Stimulated activated CD4-positive, alpha-beta T cell treated with anti-CD3 and anti-CD28 coated beads, Interleukin-4, amount 100 ng/mL, for 24 hours (primary cell): ENCODE data around the gene PLCB4.

ENCODE experiments used
- DNase-seq: peaks from one replicate; pipeline ENCODE4 v3.0.0-alpha.2; 2020

The PLCB4 gene

DNA sequence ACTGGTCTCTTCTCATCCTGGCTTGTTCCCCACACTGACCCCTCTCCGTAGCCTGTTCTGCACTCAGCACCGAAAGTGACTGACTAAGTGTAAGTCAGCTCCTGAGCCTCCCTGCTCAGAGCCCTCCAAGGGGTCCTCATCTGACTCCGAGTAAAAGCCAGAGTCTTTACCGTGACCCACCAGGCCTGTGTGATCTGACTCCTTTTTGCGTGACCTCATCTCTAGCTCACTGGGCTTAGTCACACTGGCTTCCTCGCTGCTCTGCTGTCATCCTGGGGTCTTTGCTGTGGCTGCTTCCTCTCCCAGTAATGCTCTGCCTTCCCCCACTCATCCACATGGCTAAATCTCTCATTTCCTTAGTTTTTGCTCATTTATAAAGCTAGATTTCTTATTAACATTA is 116.6 kb downstream of the PLCB4 start:
- DNase-seq: no peak

DNA sequence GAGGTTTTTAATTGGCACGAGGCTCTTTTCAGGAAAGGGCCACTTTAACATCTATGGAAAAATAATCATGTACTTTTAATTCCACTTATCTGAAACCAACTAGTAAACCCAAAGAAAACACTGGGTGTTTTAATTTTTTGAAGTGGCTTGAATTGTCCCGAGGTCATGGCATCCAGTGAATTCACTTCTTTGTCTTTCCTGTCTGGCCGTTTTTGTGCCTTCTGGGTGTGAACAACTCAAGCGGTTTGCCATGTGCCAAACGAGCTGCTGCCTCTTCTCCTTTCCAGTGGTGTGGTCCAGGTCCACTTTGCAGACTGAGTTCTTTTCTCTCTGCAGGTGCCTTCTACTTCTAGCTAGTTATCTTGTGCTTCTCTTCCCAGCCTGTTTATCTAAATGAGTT is 117.5 kb downstream of the PLCB4 start:
- no peak for DNase-seq

DNA sequence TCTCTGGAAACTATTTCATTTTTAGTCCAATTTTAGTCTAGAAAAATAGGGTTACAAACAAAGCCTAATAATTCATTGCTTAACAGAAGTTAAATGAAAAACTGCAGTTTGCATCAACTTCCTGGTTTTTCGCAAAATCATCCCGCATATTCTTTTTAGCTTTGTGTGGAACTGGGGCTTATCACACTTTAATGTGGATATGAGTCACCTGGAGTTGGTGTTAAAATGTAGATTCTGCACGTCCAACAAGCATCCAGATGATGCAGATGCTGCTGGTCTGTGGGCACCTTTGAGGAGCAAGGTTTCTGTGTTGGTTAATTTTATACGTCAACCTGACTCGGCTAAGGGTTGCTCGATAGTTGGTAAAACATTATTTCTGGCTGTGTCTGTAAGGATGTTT is 126.1 kb downstream of the PLCB4 start:
- no peak for DNase-seq

DNA sequence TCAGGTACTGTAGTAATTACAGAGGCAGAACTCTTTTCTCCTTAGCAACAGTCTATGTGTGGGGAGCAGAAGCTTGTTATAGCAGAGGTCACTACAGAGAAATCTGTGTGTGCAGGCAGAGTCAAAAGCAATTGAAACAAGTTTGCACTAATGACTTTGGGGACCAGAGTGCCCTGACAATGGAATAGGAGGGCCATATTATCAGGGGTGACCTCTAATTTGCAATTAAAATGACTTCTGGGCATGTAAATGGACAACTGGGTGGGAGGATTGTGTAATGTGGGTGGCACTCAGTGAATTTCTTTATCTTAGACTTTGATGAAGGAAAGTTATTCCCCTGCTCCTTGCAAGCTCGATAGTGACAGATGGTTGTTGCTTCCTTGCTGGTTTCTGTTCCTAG is 127.2 kb downstream of the PLCB4 start:
- no peak for DNase-seq

DNA sequence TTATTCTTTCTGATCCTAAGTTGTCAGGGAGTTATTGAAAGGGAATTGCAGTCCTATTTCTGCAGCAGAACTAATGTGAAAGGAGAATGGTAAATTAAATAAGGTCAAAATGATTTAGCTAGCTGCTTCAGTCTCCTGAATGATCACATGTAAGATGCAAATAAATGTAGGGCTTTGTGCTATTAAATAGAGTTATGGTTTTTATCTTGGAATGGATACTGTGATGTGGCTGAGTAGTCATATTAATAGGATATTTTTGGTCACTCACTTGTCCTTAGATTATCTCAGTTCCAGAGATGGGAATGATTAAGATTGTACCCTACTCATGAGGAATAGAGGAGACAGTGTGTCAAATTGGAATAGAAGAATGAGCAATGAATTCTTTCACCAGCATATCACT is 129.6 kb downstream of the PLCB4 start:
- DNase-seq: no peak

DNA sequence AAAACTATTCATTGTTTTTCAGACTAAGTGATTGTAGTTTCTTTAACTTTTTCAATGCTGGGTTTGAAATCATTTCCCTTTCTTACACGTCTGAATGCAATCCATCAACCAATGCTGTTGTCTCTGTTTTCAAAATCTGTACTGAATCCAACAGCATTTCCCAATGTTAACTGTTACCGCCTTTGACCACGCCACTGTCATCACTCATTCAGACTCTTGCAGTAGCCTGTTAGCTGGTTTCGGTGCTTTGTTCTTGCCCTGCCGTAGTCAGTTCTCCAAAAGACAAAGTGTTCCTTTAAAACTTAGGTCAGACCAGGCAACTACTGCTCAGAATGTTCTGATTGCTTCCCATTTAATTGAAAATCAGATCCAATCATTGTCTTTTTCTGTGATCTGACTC is 131.3 kb downstream of the PLCB4 start:
- DNase-seq: no peak

DNA sequence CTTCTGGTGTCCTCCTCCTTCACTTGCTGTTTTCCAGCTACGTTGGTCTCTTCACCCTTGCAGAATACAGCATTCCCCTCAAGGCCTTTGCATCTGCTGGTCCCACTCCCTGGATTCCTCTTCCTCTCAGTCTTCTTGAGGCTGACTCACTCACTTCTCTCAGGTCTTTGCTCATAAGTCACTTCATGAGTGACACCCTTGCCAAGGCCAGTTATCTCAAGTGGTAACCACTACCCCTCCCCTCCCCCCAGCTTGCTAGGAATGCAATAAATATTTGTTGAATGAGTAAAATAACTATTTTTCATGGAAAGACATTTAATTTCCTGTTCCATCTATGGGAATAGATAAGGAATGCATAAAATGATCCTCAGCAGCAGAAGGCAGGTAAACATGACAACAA is 131.7 kb downstream of the PLCB4 start:
- no peak for DNase-seq

DNA sequence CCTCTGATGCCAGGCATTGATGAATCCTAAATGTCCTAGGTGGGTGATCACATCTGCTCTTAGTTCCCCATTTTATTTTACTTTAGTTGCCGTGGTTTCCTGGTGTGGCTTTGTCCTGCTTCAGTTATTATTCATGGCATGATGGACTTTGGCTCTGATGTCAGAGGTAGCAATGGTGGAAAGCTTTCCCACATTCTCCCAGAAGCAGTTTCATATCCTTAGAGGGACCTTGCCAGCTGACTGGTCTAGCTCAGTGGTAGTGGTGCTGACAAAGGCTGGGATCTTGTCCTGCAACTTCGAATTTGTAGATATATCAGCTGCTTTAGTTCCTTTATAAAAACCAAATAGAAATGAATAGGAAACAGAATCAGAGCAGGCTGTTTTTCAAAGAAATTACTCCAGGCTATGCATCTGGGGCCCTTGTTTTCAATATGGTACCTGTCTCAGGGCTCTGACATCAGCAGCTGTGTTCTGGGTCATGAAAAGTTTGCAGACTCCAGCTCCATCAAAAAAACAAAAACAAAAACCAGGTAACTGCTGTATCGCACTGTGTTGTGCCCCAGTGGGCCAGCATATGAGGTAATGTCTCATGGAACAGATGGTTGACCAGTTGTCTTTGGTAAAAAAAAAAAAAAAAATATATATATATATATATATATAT is 133.7 kb downstream of the PLCB4 start:
- no peak for DNase-seq

DNA sequence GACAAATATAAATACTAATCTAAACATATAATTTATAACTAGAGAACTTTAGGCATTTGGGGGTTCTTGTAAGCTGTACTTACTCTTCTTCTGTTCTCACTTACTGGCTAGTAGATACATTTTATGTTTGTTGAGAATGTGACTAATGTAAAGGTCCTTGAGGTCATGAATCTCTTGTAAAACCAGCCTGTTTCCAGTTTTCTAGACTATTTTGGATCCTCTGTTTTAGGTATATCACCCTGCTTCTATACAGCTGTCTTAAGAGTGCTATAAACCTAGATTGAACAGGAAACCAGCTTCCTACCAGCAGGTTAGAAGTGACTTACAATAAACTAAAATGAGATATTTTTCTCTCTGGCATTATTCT is 134.2 kb downstream of the PLCB4 start:
- DNase-seq: no peak

DNA sequence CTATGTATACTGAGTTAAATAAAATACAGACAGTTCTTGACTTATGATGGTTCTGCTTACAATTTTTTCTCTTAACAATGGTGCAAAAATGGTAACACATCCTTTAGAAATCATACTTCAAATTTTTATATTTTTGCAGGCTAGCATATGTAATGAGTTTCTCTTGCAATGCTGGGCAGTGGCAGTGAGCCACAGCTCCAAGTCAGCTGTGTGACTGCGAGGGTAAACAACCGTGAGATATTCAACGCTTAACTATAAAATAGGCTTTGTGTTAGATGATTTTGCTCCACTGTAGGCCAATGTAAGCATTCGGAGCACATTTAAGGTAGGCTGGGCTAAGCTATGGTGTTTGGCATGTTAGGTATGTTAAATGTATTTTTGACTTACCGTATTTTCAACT is 136.1 kb downstream of the PLCB4 start:
- no peak for DNase-seq

DNA sequence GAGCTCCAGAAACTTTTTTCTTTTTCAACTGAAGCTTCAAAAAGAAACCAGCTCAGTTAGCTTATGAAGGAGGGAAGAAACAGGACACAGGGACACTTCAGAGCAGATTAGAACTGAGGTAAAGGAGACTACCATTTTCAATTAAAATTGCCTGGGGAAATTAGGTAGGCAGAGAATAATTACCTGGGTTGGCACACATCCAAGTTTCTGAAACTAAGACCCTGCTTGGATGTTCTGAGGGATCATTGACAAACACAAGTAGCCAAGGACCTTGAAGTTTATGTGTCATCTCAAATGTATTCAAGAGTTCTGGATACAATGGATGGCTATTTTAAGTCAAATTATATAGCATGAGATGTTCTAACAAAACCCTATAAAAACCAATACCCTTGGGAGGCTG is 137.6 kb downstream of the PLCB4 start:
- DNase-seq: no peak

DNA sequence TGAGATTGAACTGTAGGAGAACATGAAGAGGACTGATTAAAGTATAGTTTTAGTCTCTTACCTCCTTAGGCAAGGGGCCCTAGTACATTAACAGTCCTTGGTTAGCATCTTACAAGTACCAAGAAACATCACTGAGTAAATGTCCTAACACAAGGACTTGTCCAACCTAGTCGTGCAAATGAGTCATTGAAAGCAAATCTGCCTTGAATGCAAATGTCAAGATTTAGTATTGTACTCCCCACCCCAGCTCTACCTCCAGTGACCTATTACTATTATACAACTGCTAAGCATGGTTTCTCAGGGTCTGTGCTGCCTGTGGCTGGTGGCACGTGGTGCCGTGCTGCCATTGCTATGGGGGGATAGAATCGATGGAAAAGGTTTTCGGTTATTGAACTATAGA is 138.4 kb downstream of the PLCB4 start:
- no peak for DNase-seq

DNA sequence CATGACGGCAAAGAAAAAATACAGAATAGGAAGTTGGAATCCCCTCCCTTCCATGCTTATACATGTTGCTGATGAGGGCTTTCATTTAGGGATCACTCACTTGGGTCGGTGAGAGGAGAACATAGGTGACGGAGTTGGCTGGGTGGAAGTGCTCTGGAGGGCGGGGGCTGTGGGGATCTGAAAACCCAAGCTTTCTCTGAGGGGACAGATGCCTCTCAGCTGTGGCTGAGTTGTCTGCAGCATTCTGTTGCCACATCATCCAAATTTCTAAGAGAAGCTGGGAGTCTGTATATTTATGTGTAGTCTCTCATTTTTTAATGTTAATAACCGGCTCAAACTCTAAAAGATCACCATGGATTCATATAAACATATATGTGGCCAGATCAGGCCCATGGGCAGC is 141.5 kb downstream of the PLCB4 start:
- DNase-seq: no peak

DNA sequence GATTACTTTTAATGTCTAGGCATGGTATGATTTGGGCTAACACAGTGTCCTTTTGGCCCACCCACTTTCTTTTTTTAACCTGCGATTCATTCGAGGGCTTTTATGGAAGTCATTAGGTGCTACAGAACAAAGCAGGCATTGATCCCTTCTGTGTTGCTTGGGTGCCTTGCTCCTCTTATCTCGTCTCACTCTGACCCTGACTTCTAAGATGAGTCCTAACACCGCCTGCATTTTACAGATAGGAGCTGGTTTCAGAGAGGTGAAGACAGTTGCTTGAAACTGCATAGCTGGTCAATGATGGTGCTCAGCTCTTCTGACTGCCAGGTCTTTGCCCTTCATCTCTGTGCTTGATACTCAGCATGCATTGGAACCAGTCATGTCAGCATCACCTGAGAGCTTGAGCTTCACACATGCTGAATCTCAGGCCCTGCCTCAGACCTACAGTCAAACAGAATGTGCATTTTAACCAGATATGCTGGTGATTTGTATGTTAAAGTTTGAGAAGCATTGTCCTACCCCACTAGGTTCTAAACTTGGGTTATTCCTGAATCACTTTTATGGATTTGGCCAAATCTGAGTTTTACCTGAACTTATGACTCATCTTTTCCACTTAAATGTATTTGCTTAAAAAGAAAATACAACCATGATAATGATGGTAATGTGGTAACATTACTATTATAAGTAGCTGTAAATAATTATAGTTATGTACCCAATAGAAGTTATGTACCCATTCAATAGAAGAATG is 142.3 kb downstream of the PLCB4 start:
- no peak for DNase-seq

DNA sequence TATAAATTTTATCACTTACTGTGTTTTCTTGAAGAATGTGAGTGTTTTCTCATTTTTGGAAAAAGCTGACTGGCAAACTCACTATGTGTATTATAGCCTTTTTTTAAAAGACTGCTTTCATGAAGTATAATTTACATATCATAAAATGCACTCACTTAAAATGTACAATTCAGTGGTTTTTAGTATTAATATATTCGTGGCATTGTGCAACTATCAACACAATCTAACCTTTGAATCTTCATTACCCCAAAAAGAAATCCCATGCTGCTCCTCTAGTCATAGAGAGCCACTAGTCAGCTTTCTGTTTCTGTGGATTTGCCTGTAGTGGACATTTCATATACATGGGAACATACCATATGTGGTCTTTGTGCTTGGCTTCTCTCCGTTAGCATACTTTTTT is 143.8 kb downstream of the PLCB4 start:
- no peak for DNase-seq

DNA sequence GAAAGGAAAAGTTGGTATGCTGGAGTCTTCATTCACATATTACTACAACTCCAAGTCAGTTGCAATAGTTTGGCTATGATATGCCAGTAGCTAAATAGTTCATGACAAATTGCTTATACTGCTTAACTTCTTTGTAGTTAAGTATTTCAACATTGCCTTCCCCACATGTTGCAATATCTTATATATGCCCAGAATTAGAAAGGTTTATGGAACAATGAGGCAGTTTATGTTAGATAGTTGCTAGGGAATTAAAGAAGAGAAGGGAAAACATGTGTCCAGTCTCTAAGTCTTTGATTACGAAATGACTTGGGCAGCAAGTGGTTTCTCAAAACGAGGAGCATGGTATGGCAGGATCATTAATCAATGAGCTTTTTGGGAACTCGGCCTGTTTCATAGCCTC is 145.8 kb downstream of the PLCB4 start:
- no peak for DNase-seq

DNA sequence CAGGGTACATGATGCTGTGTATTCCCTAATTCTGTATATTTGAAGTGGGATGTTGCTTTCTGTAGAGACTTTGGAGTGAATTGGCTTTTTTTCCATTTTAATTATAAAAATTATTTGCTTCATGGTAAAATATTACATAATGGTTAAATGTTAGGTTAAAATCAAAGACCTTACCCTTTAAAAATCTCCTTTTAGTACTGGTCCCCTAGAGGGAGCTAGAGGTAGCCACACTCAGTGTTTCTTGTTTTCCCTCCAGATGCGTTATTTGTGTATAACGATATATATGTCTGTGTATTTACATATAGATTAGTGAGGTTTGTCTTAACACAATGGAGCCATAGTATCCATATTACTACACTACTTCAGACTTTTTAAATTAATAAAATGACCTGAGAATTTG is 146.7 kb downstream of the PLCB4 start:
- DNase-seq: no peak

DNA sequence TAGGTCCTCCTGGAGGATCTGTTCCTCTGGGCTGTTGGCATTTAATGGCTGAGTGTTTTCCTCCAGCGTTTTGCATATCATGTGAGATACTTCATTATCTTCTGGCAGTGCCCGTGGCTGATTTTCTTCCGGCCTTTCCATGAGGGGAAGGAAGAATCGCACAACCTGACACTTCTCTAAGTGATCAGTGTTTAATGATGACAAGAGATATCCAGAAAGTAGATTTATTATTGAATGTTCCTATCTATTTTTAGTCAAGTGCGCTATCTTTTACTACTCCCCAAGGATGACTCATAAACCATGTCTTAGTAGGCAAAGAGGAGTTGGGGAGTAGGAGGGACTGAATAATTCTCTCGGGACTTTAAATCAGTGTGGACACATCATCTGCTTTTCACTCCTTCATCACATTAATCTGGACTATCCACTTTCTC is 149.7 kb downstream of the PLCB4 start:
- DNase-seq: no peak

DNA sequence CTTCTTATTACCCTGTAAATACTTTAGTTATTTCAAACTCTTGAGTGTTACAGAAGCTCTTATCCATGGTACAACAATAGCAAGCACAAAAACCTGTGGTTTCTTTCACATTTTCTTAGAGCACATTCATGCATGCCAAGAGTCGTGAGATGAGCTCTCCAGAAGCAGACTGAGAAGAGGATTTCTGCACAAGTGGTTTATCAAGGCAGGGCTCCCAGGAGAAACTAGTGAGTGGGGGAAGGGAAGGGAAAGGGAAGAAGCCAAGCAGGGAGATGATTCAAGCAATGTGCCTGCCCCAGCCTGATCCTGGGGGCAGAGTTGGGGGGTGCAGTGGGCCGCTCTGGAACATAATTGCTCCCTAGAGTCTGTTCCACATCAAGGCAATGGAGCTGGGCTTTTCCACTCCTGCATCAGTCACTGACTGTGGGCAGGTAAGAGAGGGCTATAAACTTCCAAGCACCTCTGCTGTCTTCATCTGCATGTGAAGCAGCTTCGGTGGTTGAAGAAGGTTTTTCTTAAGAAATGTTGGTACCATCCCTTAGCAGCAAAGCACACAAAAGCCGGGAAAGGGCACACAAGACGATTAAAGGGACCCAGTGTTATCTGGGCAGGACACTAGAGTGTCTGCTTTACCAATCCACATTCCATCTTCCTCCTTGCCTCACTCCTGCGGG is 152.1 kb downstream of the PLCB4 start:
- no peak for DNase-seq

DNA sequence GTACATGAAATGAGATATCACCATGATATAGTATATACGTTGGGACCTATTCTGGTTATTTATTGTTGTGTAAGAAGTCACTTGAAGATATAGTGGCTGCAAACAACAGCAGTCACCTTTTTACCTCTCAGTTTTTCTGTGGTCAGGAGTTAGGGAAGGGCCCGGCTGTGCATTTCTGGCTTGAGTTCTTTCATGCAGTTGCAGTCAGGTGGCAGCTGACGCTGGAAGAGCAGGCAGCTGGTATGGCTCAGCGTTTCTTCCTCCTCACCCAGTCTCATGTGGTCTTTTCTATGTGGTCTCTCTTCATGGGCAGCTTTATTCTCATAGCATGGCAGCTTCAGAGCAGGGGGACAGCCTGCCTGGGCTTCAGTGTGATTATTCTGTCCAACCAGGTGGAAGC is 154.4 kb downstream of the PLCB4 start:
- no peak for DNase-seq

DNA sequence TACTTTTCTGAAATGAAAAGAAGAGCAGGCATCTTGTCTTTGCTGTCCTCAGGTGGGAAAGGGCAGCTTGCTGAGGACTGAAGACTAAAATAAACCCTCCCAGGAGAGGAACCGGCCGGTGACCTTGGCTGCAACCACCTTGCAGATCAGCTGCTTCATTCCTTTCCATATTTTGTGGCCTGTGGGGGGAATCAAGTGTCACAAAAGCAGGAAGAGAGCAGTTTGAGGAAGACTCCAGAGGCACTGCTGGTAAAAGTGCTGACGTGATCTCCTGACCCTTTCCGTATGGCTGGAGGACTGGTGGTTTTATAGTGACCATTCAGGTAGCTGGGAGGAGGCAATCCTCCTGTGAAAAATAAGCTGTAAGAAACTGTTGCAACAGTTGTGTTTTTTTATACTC is 157.0 kb downstream of the PLCB4 start:
- no peak for DNase-seq

DNA sequence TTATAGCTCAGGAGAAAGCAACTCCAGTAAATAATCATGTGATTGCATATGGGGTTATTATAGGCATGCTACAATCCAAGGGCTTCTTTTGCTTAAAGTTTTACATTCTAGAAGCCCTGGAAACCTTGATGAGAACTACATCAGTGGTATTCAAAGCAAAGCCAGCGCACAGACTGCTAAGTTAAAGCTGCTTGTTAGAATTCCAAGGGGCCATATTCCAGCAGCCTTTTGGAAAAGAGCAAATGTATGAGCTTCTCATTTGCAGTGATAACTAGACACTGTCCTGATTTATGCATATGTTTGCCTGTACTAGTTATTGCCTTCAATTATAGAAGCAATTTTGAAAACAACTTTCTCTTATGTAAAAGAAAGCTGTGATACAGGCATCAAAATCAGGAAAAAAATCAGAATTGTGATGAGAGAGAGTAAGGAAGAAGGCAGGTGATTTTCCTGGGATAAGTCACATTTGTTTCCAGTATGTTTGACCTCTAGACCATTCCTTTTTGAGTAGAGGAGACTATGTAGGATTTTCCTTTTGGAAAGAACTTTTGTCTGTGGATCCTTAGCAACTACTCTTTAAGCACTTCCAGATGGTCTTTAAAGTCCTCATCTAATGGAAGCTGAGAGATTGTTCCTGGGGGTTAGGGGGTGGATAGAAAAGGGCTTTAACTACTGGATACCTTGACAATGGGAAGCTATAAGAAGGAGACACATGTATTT is 159.2 kb downstream of the PLCB4 start:
- DNase-seq: no peak

DNA sequence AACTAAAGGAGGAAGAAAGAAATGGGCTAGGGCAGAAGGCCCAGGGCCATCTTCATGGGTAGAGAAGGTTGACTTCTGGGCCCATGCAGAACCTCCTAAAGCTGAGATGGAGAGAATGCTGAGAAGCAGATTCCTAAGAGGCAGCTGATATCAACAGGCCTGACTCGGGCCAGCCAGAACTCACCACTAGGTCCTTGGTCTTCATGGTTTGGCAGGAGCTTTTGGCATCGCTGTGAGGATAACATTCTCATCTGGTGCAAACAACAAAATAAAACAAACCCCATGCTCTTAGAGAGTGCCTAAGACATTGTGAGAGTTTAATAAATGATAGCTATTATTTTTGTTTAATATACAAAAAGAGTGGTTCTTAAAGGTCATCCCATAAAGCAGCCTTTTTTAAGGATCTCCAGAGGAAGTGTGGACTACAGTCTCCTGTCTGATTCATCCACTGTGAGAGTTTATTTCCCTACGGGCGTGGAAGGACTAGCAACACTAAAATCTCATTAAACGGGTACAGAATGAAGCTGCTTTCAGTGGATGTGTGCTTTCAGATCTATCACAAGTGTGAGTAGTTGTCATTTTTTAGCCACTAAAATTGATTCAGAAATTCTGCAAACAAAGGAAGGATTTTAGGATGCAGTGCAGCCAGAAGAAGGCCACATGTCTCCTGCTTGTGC is 160.0 kb downstream of the PLCB4 start:
- DNase-seq: no peak
